8988T (cell line): ENCODE results near the gene MOB2.

ENCODE experiments used
- DNase-seq: peaks from one replicate; pipeline ENCODE4 v3.0.0; 2011

The MOB2 gene

DNA sequence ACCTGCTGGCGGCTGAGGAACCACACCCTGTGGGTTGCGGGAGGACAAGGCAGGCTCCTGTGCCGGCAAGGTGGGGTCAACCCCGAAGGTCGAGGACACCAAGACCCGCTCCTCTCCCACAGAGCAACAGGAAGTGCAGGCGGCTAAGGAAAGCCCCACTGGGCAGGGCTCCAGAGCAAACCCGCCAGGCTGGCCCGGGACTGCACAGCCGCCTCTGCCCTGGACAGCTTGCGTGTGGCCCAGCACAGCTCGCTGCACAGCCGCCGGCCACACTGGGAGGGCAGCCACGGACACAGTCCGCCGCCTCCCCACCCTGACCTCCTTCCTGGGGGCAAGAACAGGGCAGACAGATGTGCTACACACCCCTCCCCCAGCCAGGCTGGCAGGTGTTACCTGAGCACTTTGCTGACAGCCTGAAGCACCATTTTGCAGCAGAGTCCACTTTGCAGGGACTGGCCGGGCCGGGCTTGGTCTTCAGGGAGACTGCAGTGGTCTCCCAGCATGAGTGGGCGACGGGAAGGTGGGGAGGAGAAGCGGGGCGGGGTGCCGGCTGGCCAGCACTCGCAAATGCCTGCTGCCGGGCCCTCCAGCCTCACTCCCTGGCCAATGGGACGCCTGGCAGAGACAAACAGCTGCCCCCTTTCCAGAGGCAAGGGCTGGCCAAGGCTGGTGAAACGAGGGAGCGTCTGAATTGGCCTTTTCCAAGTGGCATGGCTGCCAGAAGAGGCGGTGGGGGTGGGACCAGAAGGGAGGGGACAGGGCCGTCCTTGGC lies at the start of gene MOB2:
Gene MOB2 (minus strand): TSS at position 726 of the 772 bp plus-strand sequence. CDS start 223 bp downstream, at position 503.
- no peak for DNase-seq

GRCh38 chr11:1534682-1535081 lies 48.1 kb upstream of the MOB2 start:
- DNase-seq = no peak

- DNase-seq = no peak
These were observed 47.6 kb upstream of the MOB2 start for GRCh38 chr11:1534171-1534570.

DNA sequence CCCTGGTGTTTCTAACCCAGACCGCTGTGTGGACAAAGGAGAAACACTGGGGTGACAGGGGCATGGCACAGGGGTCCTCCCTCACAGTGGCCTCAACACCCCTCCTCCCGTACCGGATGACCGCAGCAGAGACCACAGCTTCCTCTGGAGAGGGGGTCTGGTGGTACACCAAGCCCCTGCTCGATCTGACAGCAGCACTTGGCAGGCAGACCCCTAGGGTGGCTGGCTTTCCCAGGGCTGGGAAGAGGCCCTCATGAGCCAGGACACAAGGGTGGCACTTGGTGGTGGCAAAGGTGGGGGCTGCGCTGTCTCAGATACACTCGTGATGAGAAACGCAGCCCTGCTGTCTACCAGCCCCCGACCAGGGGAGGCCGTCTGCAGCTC lies 46.8 kb upstream of the MOB2 start:
- DNase-seq = no peak

DNA sequence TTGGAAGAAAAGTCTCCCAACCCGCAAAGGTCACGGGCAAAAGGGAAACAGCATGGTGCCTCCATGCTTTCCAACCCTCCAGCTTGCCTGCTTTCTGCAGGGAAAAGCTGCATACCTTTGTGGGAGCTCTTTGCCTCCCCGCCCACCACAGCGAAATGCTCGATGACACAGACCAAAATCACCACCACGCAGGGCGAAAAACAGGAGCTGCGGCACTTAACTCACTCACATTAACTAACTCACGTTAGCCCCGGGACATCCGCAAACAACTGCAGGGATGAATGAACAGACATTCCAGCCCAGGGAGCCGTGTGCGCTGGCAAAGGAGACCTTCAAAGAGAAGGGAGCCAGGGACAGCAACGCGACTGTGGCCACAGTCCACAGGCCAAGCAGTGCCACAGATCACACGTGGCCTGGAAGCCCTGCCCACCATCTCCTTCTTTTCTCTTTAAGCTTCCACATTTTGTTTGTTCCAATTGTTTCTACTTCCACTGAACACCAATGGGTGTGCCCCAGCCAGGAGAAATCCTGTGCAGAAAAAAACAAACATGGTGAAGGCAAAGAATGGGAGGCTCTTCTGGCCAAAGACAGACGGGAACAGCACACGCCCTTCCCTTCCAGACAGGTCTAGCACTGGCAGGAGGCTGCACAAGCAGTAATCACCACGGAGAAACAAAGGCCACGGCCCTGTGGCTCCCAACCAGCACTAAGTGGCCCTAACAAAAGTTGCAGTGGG lies 46.2 kb upstream of the MOB2 start:
- DNase-seq = no peak

DNA sequence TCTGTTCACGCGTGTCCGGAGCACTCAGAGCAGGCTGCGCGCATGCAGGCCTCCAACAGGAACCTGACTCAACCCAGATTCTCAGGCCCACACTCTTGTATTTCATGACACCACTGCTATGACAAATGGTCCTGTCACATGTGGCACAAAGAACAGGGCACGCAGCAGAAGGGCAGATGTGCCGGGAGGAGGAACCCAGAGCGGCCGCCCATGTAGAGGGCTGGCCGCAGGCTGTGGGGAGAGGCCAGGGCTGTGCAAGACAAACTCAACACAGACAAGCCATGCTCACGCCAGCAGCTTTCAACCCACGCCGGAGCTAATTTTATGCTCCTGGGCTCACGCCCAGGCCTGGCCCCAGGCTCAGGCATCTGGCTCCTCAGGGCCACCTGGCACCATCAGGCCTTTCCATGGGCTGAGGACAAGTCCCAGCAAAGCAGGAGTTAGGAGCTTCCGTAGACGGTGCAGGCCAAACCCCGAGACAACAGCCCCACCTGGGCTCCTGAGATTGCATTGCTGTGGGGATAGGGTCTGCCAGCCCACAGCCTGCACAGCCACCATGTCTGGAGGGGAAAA lies 45.5 kb upstream of the MOB2 start:
- no peak for DNase-seq

DNA sequence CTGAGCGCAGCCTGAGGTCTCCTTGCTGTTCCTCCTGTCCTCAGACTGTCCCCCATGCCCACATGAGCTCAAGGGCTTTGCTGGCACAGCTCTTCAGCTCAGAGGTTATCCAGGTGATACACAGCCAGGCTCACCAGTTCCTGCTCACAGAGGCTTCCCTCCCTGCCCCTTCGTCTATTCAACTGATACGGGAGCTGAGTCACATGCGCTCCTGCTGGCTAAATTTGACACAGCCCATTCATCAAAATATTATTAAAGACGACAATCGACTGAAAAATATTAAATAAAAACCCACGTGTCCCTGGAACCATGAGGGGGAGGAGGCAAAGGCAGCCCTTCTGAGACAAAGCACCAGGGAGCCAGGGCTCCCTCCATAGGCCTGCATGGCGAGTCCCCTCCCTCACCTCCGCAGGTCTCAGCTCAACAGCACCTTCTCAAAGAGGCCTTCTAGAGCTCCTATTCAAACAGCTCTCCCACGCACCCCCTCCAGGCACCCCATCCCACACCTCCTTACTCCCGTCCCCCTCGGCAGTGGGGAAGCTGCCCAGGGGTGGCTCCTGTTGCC lies 45.0 kb upstream of the MOB2 start:
- DNase-seq = no peak

DNA sequence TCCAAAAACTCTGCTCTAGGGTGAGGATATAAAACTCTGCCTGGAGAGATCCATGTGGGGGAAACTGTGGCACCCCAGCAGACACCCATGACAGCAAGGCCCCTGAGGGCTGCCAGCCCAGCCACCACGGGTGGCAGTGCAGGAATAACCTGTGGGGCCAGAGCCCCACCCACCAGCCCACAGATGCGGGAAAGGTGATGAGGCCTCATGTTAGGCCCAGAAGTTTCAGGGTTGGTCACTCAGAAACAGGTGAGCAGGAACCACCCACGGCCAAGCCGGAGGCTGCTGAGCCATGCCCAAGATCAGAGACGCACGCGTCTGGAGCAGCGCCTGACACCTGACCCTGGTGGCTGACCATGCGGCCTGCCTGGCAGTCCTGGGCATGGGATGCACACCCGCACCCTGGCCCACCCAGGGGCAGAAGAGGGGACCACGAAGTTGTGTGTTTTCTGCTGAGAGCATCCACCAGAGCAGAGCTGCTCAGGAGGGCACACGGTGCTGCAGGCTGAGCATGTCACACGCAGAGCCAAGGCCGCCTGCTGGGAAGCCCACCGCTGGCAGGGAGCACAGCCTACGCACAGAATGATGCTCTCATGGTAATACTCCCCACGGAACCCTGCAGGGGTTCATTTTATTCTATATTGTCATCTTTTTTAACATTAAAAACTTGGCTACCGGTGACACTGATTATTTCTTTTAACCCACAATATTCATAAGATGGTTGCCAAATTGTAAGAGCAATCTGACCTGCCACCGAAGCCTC lies 44.3 kb upstream of the MOB2 start:
- no peak for DNase-seq

DNA sequence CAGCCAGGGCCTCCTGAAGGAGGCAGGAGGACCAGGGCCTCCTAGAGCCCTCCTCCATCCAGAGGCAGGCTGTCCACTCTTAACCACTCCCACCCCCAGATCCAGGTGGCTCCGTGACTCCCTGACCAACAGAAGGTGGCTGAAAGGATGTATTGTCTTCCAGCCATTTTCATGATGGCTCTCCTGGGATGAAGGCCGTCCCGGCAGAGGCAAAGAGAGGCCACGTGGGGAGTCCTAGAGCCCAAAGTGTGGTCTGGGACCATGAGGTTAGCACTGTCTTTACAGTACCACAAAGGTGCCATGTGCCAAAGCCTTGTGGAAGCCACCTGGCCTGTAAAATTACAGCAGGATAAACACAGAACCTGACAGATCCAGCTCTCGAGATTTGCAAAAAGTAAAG lies 43.2 kb upstream of the MOB2 start:
- no peak for DNase-seq

- DNase-seq = no peak
These were observed 42.7 kb upstream of the MOB2 start for GRCh38 chr11:1529286-1529685.

DNA sequence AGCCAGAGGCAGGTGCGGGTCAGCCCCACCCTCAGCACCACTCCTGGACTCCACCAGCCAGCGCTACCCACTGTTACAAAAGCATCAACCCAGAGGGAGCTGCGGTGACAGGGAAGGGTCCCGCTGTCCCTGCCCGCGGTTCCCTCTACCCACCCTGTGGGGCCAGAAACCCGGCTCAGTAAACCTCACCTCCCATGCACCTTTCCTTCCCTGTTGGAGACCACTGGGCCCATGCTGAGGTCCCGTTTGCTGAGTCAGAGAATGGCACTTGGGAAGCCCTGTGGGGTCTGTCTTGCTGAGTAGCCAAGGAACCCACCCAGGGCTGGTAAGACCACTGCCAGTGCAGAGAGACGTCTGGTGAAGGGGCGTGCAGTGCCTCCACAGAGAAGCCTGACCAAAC lies 42.1 kb upstream of the MOB2 start:
- DNase-seq = no peak

- no peak for DNase-seq
These were observed 40.2 kb upstream of the MOB2 start for GRCh38 chr11:1526785-1527184.

DNA sequence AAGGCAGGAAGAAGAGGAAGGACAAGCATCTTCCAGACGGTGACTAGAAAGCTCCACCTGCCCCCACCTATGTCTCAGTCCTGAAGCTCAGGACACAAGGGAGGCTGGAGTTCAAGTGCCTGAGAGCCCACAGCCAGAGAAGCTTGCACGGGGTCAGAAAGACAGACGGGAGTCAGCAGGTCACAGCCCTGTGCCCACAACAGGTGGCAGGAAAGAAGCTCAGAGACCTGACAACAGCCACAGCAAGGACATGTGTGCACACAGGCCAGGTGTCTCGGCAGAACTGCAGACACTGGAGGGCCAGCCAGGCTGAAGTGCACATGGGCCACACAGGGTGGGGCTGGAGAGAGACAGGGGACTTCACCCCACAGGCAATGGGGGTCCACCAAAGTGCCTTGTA lies 37.2 kb upstream of the MOB2 start:
- DNase-seq = no peak

DNA sequence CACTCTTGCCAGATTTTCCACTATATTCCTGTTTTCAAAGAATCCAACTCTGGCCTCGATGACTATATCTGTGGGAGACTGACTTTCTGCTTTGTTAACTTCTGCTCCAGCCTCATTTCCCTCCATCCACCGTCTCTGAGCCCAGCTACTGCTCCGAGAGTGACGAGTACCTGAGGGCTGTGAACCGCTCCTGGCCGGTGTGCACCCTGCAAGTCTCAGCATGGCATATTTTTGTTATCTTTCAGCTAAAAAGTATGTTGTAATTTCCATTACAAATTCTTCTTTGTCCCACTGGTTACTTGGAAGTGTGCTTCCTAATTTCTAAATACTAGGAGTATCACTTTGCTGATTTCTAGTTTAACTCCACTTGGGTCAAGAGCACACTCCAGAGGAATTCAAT lies 36.5 kb upstream of the MOB2 start:
- DNase-seq = no peak

GRCh38 chr11:1522081-1522424 lies 35.5 kb upstream of the MOB2 start:
- DNase-seq = no peak

- no peak for DNase-seq
These were observed 35.0 kb upstream of the MOB2 start for GRCh38 chr11:1521382-1522080.

DNA sequence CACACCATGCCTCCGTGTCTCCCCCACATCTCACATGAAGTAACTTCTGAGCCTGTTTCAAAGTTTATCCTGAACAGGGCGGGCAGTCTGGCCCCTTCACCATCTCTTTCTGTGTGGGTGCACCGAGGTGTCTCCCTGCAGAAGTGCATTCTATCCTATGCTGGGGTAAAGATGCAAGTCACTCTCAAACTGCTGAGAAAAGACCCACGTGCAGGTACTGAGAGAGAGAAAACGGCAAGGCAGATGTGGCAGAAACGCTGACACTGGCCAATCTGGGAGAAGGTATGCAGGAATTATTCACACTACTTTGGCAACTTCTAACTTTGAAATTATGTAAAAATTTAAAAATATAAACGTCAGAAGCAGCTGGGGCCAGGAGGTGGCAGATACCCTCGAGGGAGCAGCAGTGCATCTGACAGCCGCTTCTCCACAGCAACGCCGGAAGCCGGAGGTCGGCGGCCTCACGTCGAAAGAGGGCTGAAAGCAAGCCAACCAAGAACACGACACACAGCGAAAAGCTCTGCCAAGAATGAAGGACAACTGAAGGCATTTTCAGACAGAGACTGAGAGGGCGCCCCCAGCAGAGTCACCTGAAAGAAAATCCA lies 34.2 kb upstream of the MOB2 start:
- DNase-seq = no peak

- no peak for DNase-seq
These were observed 33.7 kb upstream of the MOB2 start for GRCh38 chr11:1520209-1520662.

DNA sequence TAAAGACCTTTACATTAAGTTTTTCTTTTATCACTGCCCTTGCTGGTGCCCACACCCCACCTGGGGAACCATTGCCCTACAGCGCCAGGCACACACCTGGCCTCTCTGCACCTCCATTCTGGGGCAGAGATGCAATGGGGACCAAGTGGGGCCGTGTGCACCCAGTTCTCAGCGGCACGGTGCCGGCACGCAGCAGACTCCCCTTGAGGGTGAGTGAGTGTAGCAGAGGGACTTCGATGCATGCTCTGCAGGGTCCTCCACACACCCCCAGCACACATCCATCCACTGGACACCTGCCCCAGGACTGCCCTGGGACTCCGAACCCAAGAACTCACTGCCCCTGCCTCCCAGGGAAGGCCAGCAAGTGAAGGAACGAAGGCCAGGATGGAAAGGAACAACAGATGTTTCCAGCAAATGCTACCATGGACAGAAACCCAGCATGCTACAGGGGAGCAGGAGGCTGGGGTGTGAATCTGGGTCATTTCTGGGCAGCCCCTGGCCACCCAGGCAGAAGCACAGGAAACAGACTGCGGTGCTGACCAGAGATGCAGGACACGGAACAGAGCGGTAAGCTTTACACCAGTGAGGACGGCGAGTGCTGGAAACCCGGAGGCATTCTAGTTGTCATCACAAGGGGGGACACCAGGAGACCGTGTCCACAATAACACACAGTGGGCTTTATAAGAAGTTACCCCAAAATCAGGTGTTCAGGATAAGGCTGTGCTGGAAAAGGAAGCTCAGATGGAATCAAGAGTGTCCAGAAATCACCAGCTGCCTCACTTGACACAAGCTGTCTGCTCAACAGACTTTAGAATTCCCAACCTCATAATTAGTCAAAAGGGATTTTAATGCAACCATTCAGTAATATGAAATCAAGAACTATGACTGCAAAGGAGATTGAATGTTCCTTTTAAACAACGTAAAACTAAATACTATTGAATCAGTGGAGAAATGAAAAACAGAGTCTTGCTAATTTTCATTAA lies 32.7 kb upstream of the MOB2 start:
- DNase-seq = no peak

DNA sequence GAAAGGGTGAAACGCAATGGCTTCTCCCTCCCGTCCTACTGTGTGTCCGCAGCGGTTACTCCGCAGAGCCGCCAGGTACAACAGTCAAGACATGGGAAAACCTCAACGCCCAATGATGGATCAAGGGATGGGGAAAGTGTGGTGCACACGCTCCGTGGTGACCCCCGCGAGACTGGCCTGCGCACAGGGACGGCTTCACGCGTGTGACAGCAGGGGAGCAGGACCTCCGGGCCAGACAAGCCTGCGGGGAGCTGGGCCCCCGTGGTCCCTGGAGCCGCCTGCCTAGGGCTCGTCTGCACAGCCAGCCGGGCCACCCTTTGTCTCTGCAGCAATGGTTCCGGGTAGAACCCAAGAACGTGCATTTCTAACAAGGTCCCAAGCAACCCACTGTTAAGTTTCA lies 31.7 kb upstream of the MOB2 start:
- DNase-seq = no peak
